Lower lobe of right lung (tissue), 2 donors: ENCODE results near the gene SLC8A1. TPM values are rescaled to one million over a fixed set of nuclear protein-coding genes. Genes with fewer than 3 reads are reported as not detected.

Experiments used
- ATAC-seq, 2 donors: fragments of 200-7000 bp; cut with Tn5 transposase; one replicate each; pipeline ENCODE4 v1.9.1; 2020 to 2022; ENCODE audit warnings: mild to moderate bottlenecking in 2 of 2, moderate library complexity in 2 of 2
- DNase-seq: peaks from one replicate; pipeline ENCODE4 v3.0.0-alpha.2; 2020
- H3K27ac ChIP-seq: fragments of 200-600 bp; one replicate; pipeline ENCODE4 v1.8.0; 2022
- H3K27me3 ChIP-seq: fragments of 200-600 bp; one replicate; pipeline ENCODE4 v1.8.0; 2022; ENCODE audit warnings: low read depth
- H3K36me3 ChIP-seq: fragments of 200-600 bp; one replicate; pipeline ENCODE4 v1.8.0; 2022; ENCODE audit warnings: mild to moderate bottlenecking
- H3K4me1 ChIP-seq: fragments of 200-600 bp; one replicate; pipeline ENCODE4 v1.8.0; 2022
- H3K4me3 ChIP-seq: fragments of 200-600 bp; one replicate; pipeline ENCODE4 v1.8.0; 2022; ENCODE audit warnings: mild to moderate bottlenecking
- H3K9me3 ChIP-seq: fragments of 200-600 bp; one replicate; pipeline ENCODE4 v1.8.0; 2022
- CTCF ChIP-seq: fragments of 200-600 bp; IDR thresholded peaks from one replicate; pipeline ENCODE4 v1.8.0; 2022; ENCODE audit warnings: antibody characterized with exemption, mild to moderate bottlenecking
- intact Hi-C: fragments of 100-400 bp; cut with DNase I; formaldehyde crosslinking; loops from one replicate; pipeline ENCODE4 v1.11.0; 2022
- total RNA-seq: library from RNA; stranded (reverse); fragmentation: NEBNext Ultra II Directional; extraction: Animal tissue kit (Norgen Biotek cat#: 25700); gene quantifications from one replicate; pipeline ENCODE4 v1.2.1, GENCODE V29; 2021
- donor health status: DM: no; HTN: yes; CAD: no; lungs with severe emphysema.

Gene SLC8A1
- total RNA-seq, 1 donor from 2014 or later: 58.5 TPM

GRCh38 chr2:40404517-40404916 is 47.4 kb downstream of the SLC8A1 start:
- intact Hi-C loops: no loop called here
- Histone ChIP-seq H3K36me3 (no peaks in the 10 kb centered on the region), H3K4me1 (no peaks in the 10 kb centered on the region), H3K27ac (no peak overlapping the region), H3K27me3 (no peaks in the 10 kb centered on the region), H3K9me3 (no peaks in the 10 kb centered on the region), H3K4me3 (no peak overlapping the region)
- no peak for DNase-seq
- ATAC-seq: no peak
- TF ChIP-seq CTCF: no peak

GRCh38 chr2:40403233-40403836 is 48.6 kb downstream of the SLC8A1 start:
- no peaks in the 10 kb centered on the region for H3K4me1 ChIP-seq
- TF ChIP-seq CTCF: no peak
- no peak overlapping the region for H3K27ac ChIP-seq
- no peak overlapping the region for H3K4me3 ChIP-seq
- no peaks in the 10 kb centered on the region for H3K9me3 ChIP-seq
- H3K36me3 ChIP-seq: no peaks in the 10 kb centered on the region
- no peak for ATAC-seq
- no peak for DNase-seq
- intact Hi-C loops: no loop called here
- H3K27me3 ChIP-seq: no peaks in the 10 kb centered on the region

DNA sequence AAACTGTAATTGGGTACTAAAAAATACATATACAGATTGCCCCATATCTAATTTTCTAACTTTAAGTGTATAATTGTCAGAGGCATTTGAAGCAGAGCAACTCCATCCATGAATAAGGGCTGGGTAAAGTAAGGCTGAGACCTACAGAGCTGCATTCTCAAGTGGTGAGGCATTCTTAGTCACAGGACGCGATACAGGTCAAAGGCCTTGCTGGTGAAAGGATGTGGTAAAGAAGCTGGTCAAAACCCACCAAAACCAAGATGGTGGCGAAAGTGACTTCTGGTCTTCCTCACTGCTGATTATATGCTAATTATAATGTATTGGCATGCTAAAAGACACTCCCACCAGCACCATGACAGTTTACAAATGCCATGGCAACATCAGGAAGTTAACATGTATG is 50.0 kb downstream of the SLC8A1 start:
- Histone ChIP-seq H3K36me3 (no peaks in the 10 kb centered on the region), H3K27ac (no peak overlapping the region), H3K27me3 (no peaks in the 10 kb centered on the region), H3K4me1 (no peaks in the 10 kb centered on the region), H3K9me3 (no peaks in the 10 kb centered on the region), H3K4me3 (no peak overlapping the region)
- ATAC-seq: no peak
- DNase-seq: no peak
- TF ChIP-seq CTCF: no peak
- intact Hi-C loops: no loop called here

DNA sequence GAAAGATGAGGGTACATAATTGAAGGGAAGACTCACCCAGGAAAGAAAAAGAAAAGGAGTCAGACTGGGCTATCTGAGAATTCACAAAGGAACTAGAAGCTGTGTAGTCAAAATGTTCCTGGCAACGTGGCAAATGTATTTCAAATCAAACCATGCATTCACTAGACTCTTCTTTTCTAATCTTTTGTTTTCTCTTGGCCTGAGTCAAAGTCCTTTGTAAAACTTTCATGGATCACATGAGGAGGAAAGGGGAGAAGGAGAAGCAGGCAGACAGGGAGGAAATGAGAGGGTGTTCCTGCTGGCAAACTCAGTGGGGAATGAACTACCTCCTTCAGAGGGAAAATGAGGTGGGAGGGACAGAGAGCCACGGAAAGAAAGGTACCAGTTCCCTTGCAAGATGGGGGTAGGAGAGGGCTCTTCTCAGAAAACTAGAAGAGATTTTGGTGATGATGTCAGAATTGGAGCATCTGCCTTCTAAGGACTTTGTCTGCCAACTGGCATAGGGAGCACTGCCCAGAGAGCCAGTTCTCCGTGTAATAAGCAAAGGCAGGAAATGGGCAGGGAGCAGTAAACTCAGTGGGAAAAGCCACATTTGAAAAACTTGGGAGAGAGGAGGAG is 51.4 kb downstream of the SLC8A1 start:
- intact Hi-C loops: no loop called here

DNA sequence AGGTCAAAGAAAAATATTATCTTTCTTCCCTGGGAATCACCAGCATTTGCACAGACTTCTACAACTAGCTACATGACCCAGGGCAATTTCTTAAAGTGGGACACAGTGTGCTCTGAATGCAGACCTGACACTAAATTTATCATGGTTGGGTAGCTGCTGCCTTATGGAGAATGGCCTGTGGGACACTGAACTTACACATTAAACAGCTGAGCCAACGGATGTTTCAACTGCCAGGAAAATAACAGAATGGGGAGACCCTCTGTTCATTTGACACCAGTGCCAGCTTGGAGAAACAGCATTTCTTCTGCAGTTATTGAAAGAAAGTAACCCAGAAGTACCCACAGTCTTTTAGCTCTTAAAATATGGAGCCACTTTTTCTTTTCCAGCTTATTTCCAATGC is 54.1 kb downstream of the SLC8A1 start:
- no peak for ATAC-seq
- intact Hi-C loops: no loop called here
- no peaks in the 10 kb centered on the region for H3K4me1 ChIP-seq
- no peaks in the 10 kb centered on the region for H3K36me3 ChIP-seq
- DNase-seq: no peak
- no peaks in the 10 kb centered on the region for H3K9me3 ChIP-seq
- no peaks in the 10 kb centered on the region for H3K27me3 ChIP-seq
- H3K4me3 ChIP-seq: no peak overlapping the region
- no peak overlapping the region for H3K27ac ChIP-seq
- no peak for TF ChIP-seq CTCF

More for the DNA sequence above, 51.4 kb downstream of the SLC8A1 start:
- H3K36me3 ChIP-seq: no peaks in the 10 kb centered on the region
- no peak for ATAC-seq
- H3K9me3 ChIP-seq: no peaks in the 10 kb centered on the region
- TF ChIP-seq CTCF: no peak
- no peaks in the 10 kb centered on the region for H3K4me1 ChIP-seq
- DNase-seq: no peak
- no peaks in the 10 kb centered on the region for H3K27me3 ChIP-seq
- H3K4me3 ChIP-seq: no peak overlapping the region
- H3K27ac ChIP-seq: no peak overlapping the region
